Right cardiac atrium (tissue), 5 donors: ENCODE measurements around the gene ADAMTSL2. TPM values are rescaled to one million over a fixed set of nuclear protein-coding genes. Genes with fewer than 3 reads are reported as not detected.

Source experiments
- ATAC-seq, 2 donors: fragments of 200-7000 bp; cut with Tn5 transposase; one replicate each; pipeline versions ENCODE4 v1.8.0 to v1.9.1; 2020; ENCODE audit warnings: moderate library complexity in 2 of 2, mild to moderate bottlenecking in 1 of 2
- DNase-seq, 3 donors: peaks; one replicate each; pipeline ENCODE4 v3.0.0-alpha.2; 2020
- H3K27ac ChIP-seq: one replicate; pipeline ENCODE4 v1.5.1; 2013; ENCODE audit warnings: mild to moderate bottlenecking, low read length, control low read depth, moderate library complexity
- H3K27me3 ChIP-seq: one replicate; pipeline ENCODE4 v1.6.1; 2013; ENCODE audit not compliant: control insufficient read depth, insufficient read depth
- H3K4me1 ChIP-seq: one replicate; pipeline ENCODE4 v1.6.1; 2013; ENCODE audit warnings: low read length; ENCODE audit not compliant: control insufficient read depth, insufficient read depth
- H3K4me3 ChIP-seq: one replicate; pipeline ENCODE4 v1.5.1; 2013; ENCODE audit warnings: low read length, control low read depth
- H3K9me3 ChIP-seq: one replicate; pipeline ENCODE4 v1.6.1; 2013; ENCODE audit warnings: low read length; ENCODE audit not compliant: control insufficient read depth
- WGBS: extraction: QIAGEN DNeasy Blood & Tissue Kit; methylation state at CpG from one replicate; pipeline ENCODE4 v1.1.7; 2013; 5-methylcytosine and 5-hydroxymethylcytosine counted together
- intact Hi-C, 4 donors: fragments of 100-400 bp; cut with DNase I; formaldehyde crosslinking; loops; one replicate each; pipeline versions ENCODE4 v1.11.0 to v1.14.0; 2022 to 2023
- polyA plus RNA-seq: library from polyadenylated mRNA; stranded (reverse); fragments of 200-250 nt; gene quantifications from one replicate; pipeline ENCODE4 v1.2.3, GENCODE V29; 2013
- total RNA-seq, 4 donors: library from RNA; stranded (reverse); fragmentation: NEBNext Ultra II Directional; extraction: Animal tissue kit (Norgen Biotek cat#: 25700); gene quantifications; one replicate each; pipeline ENCODE4 v1.2.1, GENCODE V29; 2021
- donor health status: healthy with polysubstance abuse.
- donor health status: DM: no; HTN: yes; CAD: no.
- donor health status: DM: no; HTN: no; CAD: no.
- donor health status: DM: no; HTN: yes; CAD: no; lungs with severe emphysema.
- donor health status: DM: yes; HTN: yes; CAD: no.

Gene ADAMTSL2
- total and polyA plus RNA-seq, 5 donors: 30.3 to 90.2 (median 39.1) TPM

GRCh38 chr9:133537257-133537656 lies 2.8 kb downstream of the ADAMTSL2 start:
- H3K9me3 ChIP-seq: no peaks in the 10 kb centered on the region
- 78% methylated on average over 16 of the region's 16 CpGs for WGBS
- no peak overlapping the region for H3K4me3 ChIP-seq
- H3K4me1 ChIP-seq: peaks cover 2% of the 10 kb centered on the region
- peak in 2 of 3 donors; percentile 69 to 79 for DNase-seq
- intact Hi-C loops: loop anchor here in 1 of 4 donors (5.0 kb wide), 1 partner anchor 45 kb away; no protein-coding TSS in a partner anchor
- ATAC-seq: no peak
- no peaks in the 10 kb centered on the region for H3K27me3 ChIP-seq
- H3K27ac ChIP-seq: no peak overlapping the region

- intact Hi-C loops: loop anchor here in 1 of 4 donors (5.0 kb wide), 1 partner anchor 44 kb away; no protein-coding TSS in a partner anchor
- ATAC-seq: no peak
These were observed 3.7 kb downstream of the ADAMTSL2 start for GRCh38 chr9:133538176-133538575.

GRCh38 chr9:133538851-133539833 lies 4.6 kb downstream of the ADAMTSL2 start:
- Histone ChIP-seq H3K27ac (peak overlapping the region; percentile 34), H3K4me1 (peaks cover 2% of the 10 kb centered on the region), H3K9me3 (no peaks in the 10 kb centered on the region), H3K4me3 (no peak overlapping the region), H3K27me3 (no peaks in the 10 kb centered on the region)
- DNase-seq (peak; percentile 80 to 91 (median 89)), ATAC-seq (peak; percentile 59 to 73)
- 45% methylated on average over 47 of the region's 47 CpGs for WGBS
- intact Hi-C loops: loop anchor here in 1 of 4 donors (5.0 kb wide), 1 partner anchor 43 kb away; no protein-coding TSS in a partner anchor

More at GRCh38 chr9:133538176-133538575, 3.7 kb downstream of the ADAMTSL2 start:
- Histone ChIP-seq H3K27me3 (no peaks in the 10 kb centered on the region), H3K9me3 (no peaks in the 10 kb centered on the region), H3K4me1 (peaks cover 2% of the 10 kb centered on the region), H3K27ac (no peak overlapping the region), H3K4me3 (no peak overlapping the region)
- DNase-seq: no peak
- WGBS: 74% methylated on average over 14 of the region's 14 CpGs

- WGBS: 60% methylated on average over 22 of the region's 22 CpGs
- Histone ChIP-seq H3K27me3 (no peaks in the 10 kb centered on the region), H3K4me3 (no peak overlapping the region), H3K27ac (peak overlapping the region; percentile 6), H3K4me1 (peaks cover 5% of the 10 kb centered on the region), H3K9me3 (no peaks in the 10 kb centered on the region)
- ATAC-seq: peak in 1 of 2 donors; percentile 43
- intact Hi-C loops: loop anchor here in 1 of 4 donors (5.0 kb wide), 1 partner anchor 42 kb away; no protein-coding TSS in a partner anchor
- DNase-seq: no peak
These were observed 5.6 kb downstream of the ADAMTSL2 start for GRCh38 chr9:133539991-133540697.

GRCh38 chr9:133540698-133541025 lies 6.2 kb downstream of the ADAMTSL2 start:
- DNase-seq (no peak), ATAC-seq (no peak)
- WGBS: 67% methylated on average over 18 of the region's 18 CpGs
- intact Hi-C loops: no loop called here
- Histone ChIP-seq H3K27me3 (no peaks in the 10 kb centered on the region), H3K9me3 (no peaks in the 10 kb centered on the region), H3K4me3 (no peak overlapping the region), H3K4me1 (peaks cover 5% of the 10 kb centered on the region), H3K27ac (no peak overlapping the region)

GRCh38 chr9:133542002-133542401 lies 7.5 kb downstream of the ADAMTSL2 start:
- H3K4me3 ChIP-seq: no peak overlapping the region
- no peaks in the 10 kb centered on the region for H3K27me3 ChIP-seq
- H3K9me3 ChIP-seq: no peaks in the 10 kb centered on the region
- peaks cover 13% of the 10 kb centered on the region for H3K4me1 ChIP-seq
- no peak overlapping the region for H3K27ac ChIP-seq
- intact Hi-C loops: no loop called here
- 68% methylated on average over 13 of the region's 13 CpGs for WGBS
- DNase-seq: peak in 1 of 3 donors; percentile 74
- peak in 1 of 2 donors; percentile 4 for ATAC-seq

- peaks cover 10% of the 10 kb centered on the region for H3K4me1 ChIP-seq
- H3K9me3 ChIP-seq: no peaks in the 10 kb centered on the region
- DNase-seq: peak in 1 of 3 donors; percentile 59
- 79% methylated on average over 16 of the region's 16 CpGs for WGBS
- H3K4me3 ChIP-seq: no peak overlapping the region
- H3K27me3 ChIP-seq: no peaks in the 10 kb centered on the region
- intact Hi-C loops: no loop called here
- H3K27ac ChIP-seq: no peak overlapping the region
- no peak for ATAC-seq
These were observed 9.4 kb downstream of the ADAMTSL2 start for GRCh38 chr9:133543772-133544467.

GRCh38 chr9:133545494-133546286 lies 11.2 kb downstream of the ADAMTSL2 start:
- no peak overlapping the region for H3K4me3 ChIP-seq
- peaks cover 10% of the 10 kb centered on the region for H3K4me1 ChIP-seq
- ATAC-seq: peak; percentile 53 to 62
- H3K9me3 ChIP-seq: no peaks in the 10 kb centered on the region
- WGBS: 38% methylated on average over 25 of the region's 25 CpGs
- H3K27me3 ChIP-seq: no peaks in the 10 kb centered on the region
- peak in 2 of 3 donors; percentile 83 to 85 for DNase-seq
- intact Hi-C loops: no loop called here
- peak overlapping the region; percentile 51 for H3K27ac ChIP-seq

GRCh38 chr9:133546287-133546680 lies 11.8 kb downstream of the ADAMTSL2 start:
- H3K4me1 ChIP-seq: peaks cover 10% of the 10 kb centered on the region
- H3K27me3 ChIP-seq: no peaks in the 10 kb centered on the region
- no peak overlapping the region for H3K27ac ChIP-seq
- DNase-seq: peak in 1 of 3 donors; percentile 59
- intact Hi-C loops: no loop called here
- no peaks in the 10 kb centered on the region for H3K9me3 ChIP-seq
- no peak overlapping the region for H3K4me3 ChIP-seq
- whole genome bisulfite sequencing: 56% methylated on average over 8 of the region's 8 CpGs
- ATAC-seq: peak; percentile 1 to 4

- Histone ChIP-seq H3K9me3 (no peaks in the 10 kb centered on the region), H3K4me1 (peaks cover 10% of the 10 kb centered on the region), H3K27ac (no peak overlapping the region), H3K4me3 (no peak overlapping the region), H3K27me3 (no peaks in the 10 kb centered on the region)
- 87% methylated on average over 15 of the region's 15 CpGs for WGBS
- intact Hi-C loops: no loop called here
- peak in 1 of 3 donors; percentile 49 for DNase-seq
- no peak for ATAC-seq
These were observed 12.6 kb downstream of the ADAMTSL2 start for GRCh38 chr9:133547116-133547515.
